ENCODE measurements around the gene TMEM14B. TPM values are rescaled to one million over a fixed set of nuclear protein-coding genes. Genes with fewer than 3 reads are reported as not detected.
"Not testable (repeated sequence)": the region's sequence is repeated elsewhere in the genome, so short reads cannot be mapped to it uniquely, and the experiment has no call there.

The TMEM14B gene
- total RNA-seq, 1 experiment from 2014 or later: 171 TPM

DNA sequence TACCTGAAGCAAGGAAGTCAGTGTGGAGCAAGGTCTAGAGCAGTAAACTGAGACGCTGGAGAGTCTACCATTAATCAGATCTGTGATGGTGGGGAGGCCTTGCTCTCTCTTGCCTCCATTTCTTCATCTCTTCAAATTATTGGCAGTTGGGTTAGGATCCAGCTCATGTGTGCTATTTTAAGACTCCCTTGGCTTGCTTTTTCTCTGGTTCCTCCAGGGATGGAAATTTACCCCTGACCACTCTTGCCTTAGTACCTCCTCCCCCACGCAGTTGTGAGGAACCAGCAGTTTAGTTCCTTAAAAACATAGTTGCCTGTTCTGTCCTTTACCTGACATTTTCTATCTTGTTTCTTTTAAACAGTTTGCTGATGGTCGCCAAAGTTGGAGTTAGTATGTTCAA lies 17.4 kb upstream of the TMEM14B start:
- Histone ChIP-seq H3K27me3 (replicated peaks) (no peaks in the 10 kb centered on the region), H3K9me3 (replicated peaks) (no peaks in the 10 kb centered on the region), H3K36me3 (peaks cover 81% of the 10 kb centered on the region), H3K4me1 (replicated peaks) (peaks cover 20% of the 10 kb centered on the region), H3K27ac (no peak overlapping the region), H3K4me3 (no peak overlapping the region)
- peak in 1 of 2 experiments; percentile 9 for DNase-seq (ENCODE audit: low read depth in 1 of 2, low spot score in 2 of 2)

DNA sequence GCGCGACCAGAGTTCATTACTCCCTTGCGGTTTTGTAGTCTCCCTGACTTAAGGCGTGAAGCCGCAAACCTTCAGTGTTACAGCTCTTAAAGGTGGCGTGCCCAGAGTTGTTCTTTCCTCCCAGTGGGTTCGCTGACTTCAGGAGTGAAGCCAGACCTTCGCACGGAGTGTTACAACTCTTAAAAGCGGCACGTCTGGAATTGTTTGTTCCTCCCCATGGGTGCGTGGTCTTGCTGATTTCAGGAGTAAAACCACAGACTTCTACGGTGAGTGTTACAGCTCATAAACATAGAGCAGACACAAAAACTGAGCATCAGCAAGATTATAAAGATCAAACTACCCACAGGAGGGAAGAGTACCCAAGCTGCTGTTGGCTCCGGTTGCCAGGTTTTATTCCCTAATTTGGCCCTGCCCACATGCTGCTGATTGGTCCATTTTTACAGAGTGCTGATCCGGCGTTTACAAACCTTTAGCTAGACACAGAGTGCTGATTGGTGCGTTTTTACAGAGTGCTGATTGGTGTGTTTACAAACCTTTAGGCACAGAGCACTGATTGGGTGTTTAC lies 14.4 kb upstream of the TMEM14B start:
- Histone ChIP-seq H3K9me3 (replicated peaks) (no peaks in the 10 kb centered on the region), H3K27me3 (replicated peaks) (no peaks in the 10 kb centered on the region), H3K36me3 (peaks cover 53% of the 10 kb centered on the region), H3K27ac (peak overlapping the region; percentile 85), H3K4me3 (no peak overlapping the region), H3K4me1 (replicated peaks) (peaks cover 30% of the 10 kb centered on the region)
- DNase-seq (ENCODE audit: low read depth in 1 of 2, low spot score in 2 of 2): peak in 1 of 2 experiments; percentile 38

DNA sequence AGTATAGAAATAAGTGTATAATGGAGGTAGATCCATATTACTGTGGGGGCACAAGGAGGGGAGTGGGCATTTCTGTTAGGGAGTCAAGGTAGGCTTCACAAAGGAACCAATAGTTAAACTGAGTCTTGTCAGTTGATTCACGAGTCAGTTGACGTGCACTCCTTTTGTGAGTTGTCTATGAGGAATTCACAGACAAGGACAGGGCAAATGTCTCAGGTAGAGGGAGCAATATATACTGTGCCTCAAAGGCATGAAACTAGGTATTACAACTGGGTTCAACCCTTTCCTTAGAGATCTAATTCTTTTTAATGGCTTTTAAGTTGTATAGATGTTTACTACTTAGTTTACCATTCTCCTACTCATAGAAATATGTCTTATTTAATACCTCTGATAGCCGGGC lies 13.7 kb upstream of the TMEM14B start:
- Histone ChIP-seq H3K9me3 (replicated peaks) (no peaks in the 10 kb centered on the region), H3K4me3 (no peak overlapping the region), H3K4me1 (replicated peaks) (peaks cover 30% of the 10 kb centered on the region), H3K27me3 (replicated peaks) (no peaks in the 10 kb centered on the region), H3K27ac (peak overlapping the region; percentile 85), H3K36me3 (peaks cover 47% of the 10 kb centered on the region)
- no peak for DNase-seq (ENCODE audit: low read depth in 1 of 2, low spot score in 2 of 2)

DNA sequence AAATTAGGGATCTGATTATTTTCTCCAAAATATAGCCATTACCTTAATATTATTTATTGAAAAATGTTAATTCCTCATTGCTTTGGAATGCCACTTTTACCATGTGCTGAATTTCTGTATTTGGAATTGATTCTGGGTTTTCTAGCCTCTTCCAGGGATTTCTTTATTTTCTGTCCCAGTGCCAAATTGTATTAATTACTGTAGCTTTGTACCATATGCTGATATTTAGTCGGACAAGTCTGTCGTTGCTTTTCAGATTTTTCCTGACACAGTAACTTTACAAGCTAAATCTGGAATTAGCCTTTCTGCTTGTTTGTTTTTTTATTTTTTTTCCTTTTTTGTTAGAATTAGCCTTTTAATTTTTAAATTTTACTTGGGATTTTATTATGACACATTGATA lies 10.9 kb upstream of the TMEM14B start:
- no peak for DNase-seq (ENCODE audit: low read depth in 1 of 2, low spot score in 2 of 2)
- Histone ChIP-seq H3K4me3 (no peak overlapping the region), H3K9me3 (replicated peaks) (no peaks in the 10 kb centered on the region), H3K36me3 (peaks cover 26% of the 10 kb centered on the region), H3K4me1 (replicated peaks) (peaks cover 44% of the 10 kb centered on the region), H3K27ac (no peak overlapping the region), H3K27me3 (replicated peaks) (no peaks in the 10 kb centered on the region)

DNA sequence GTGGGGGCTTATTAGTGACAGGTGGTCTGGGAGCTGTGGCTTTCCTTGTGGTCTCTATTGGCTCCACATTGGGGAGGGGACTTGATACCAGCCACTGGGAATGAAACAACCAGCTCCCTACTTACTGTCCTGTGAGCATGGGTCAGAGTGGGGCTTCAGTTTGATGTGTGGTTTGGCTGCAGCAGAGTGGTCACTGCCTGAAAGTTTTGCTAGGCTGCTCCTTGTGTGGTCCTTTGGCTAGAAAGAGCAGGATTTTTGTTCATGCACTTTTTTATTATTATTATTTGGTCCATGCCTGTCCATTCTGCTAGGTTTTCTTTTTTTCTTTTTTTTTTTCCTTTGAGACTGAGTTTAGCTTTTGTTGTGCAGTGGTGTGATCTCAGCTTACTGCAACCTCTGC lies 7.5 kb upstream of the TMEM14B start:
- no peaks in the 10 kb centered on the region for H3K27me3 ChIP-seq (replicated peaks)
- H3K4me3 ChIP-seq: no peak overlapping the region
- no peaks in the 10 kb centered on the region for H3K9me3 ChIP-seq (replicated peaks)
- 0 out of 2 replicates have a peak overlapping the region, but pooled peaks have one; percentile 33 for H3K27ac ChIP-seq
- peaks cover 13% of the 10 kb centered on the region for H3K36me3 ChIP-seq
- peaks cover 26% of the 10 kb centered on the region for H3K4me1 ChIP-seq (replicated peaks)
- peak; percentile 59 to 60 for DNase-seq (ENCODE audit: low read depth in 1 of 2, low spot score in 2 of 2)

DNA sequence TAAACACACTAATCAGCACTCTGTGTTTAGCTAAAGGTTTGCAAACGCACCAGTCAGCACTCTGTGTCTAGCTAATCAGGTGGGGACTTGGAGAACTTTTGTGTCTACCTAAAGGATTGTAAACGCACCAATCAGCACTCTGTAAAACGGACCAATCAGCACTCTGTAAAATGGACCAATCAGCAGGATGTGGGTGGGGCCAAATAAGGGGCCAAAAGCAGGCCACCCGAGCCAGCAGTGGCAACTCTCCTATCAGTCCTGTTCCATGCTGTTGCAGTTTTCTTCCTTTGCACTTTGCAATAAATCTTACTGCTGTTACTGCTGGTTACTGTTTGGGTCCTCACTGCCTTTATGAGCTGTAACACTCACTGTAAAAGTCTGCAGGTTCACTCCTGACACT lies 6.0 kb upstream of the TMEM14B start:
- H3K9me3 ChIP-seq (replicated peaks); H3K27me3 ChIP-seq (replicated peaks); DNase-seq (ENCODE audit: low read depth in 1 of 2, low spot score in 2 of 2); H3K4me3 ChIP-seq; H3K27ac ChIP-seq: not testable (repeated sequence)
- Histone ChIP-seq H3K4me1 (replicated peaks) (peaks cover 14% of the 10 kb centered on the region), H3K36me3 (peaks cover 13% of the 10 kb centered on the region)

DNA sequence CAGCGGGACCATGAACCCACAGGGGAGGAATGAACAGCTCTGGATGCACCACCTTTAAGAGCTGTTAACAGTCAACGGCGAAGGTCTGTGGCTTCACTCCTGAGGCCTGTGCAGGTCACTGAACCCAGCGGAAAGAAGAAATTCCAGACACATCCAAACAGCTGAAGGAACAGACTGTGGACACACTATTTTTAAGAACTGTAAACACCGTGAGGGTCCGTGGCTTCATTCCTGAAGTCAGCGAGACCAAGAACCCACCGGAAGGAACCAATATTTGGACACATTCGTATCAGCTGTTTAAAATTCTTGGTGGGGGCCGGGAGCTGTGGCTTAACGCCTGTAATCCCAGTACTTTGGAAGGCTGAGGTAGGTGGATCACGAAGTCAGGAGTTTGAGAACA lies 5.4 kb upstream of the TMEM14B start:
- Histone ChIP-seq H3K36me3 (peaks cover 13% of the 10 kb centered on the region), H3K4me1 (replicated peaks) (peaks cover 20% of the 10 kb centered on the region), H3K4me3 (no peak overlapping the region), H3K27ac (no peak overlapping the region), H3K9me3 (replicated peaks) (no peaks in the 10 kb centered on the region), H3K27me3 (replicated peaks) (no peaks in the 10 kb centered on the region)
- no peak for DNase-seq (ENCODE audit: low read depth in 1 of 2, low spot score in 2 of 2)

DNA sequence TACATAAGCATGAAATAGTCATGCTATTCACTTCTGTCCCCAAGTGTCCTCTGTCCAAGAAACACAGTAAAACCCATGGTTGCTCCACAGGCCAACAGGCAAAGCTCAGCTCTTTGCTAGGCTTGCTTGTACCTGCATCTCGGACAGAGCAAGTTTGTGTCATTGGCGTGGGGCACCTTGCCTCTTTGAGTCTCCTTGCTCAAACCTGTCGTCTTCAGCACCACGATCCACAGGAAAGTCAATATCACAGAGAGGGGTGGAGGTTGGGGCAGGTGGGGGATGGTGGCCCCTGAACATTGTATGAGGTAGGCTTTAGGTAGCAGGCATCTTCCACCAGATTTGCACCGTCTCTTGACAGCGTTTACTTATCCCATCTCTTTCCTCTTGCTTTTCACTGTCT lies 4.1 kb upstream of the TMEM14B start:
- Histone ChIP-seq H3K27ac (no peak overlapping the region), H3K4me1 (replicated peaks) (peaks cover 26% of the 10 kb centered on the region), H3K4me3 (no peak overlapping the region), H3K27me3 (replicated peaks) (no peaks in the 10 kb centered on the region), H3K9me3 (replicated peaks) (no peaks in the 10 kb centered on the region), H3K36me3 (peaks cover 17% of the 10 kb centered on the region)
- no peak for DNase-seq (ENCODE audit: low read depth in 1 of 2, low spot score in 2 of 2)

DNA sequence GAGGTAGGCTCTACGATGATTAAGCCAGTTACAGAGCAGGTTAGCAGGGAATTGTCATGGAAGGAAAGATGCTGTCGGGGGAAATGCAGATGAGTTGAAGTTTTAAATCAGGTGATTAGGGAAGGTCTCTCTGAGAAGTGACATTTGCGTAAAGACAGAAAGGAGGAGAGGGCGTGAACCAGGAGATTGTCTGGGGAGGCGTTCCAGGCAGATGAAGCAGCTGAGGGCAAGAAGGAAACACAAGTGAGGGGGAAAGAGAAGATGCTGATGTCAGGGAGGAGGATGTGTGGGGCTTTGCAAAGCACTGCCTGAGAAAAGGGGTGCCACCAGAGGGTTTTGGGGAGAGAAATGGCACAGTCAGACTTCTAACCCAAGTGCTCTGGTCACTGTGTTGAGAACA lies 2.5 kb upstream of the TMEM14B start:
- no peak for DNase-seq (ENCODE audit: low read depth in 1 of 2, low spot score in 2 of 2)
- peaks cover 31% of the 10 kb centered on the region for H3K36me3 ChIP-seq

DNA sequence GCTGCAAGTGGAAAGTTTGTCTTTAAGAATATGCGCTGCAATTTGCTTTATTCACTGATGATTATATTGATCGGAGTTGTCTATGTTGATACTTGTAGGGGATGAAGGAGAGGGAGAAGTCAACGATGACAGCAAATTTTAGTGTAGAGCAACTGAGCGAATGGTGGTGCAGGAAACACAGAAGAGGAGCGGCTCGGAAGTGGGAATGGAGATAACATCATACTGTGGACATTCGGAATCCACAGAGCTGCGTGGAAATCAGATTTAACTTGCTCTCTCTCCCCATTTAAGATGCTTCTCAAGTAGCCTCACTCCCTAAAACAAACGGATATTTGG lies 722 bp upstream of the TMEM14B start:
- H3K4me3 ChIP-seq: peak overlapping the region; percentile 62
- H3K4me1 ChIP-seq (replicated peaks): peaks cover 16% of the 10 kb centered on the region
- DNase-seq (ENCODE audit: low read depth in 1 of 2, low spot score in 2 of 2): no peak
- no peaks in the 10 kb centered on the region for H3K27me3 ChIP-seq (replicated peaks)
- peaks cover 42% of the 10 kb centered on the region for H3K36me3 ChIP-seq
- no peak overlapping the region for H3K27ac ChIP-seq
- no peaks in the 10 kb centered on the region for H3K9me3 ChIP-seq (replicated peaks)

More for the DNA sequence above, 2.5 kb upstream of the TMEM14B start:
- no peak overlapping the region for H3K4me3 ChIP-seq
- no peaks in the 10 kb centered on the region for H3K9me3 ChIP-seq (replicated peaks)
- no peak overlapping the region for H3K27ac ChIP-seq
- H3K4me1 ChIP-seq (replicated peaks): peaks cover 25% of the 10 kb centered on the region
- no peaks in the 10 kb centered on the region for H3K27me3 ChIP-seq (replicated peaks)

DNA sequence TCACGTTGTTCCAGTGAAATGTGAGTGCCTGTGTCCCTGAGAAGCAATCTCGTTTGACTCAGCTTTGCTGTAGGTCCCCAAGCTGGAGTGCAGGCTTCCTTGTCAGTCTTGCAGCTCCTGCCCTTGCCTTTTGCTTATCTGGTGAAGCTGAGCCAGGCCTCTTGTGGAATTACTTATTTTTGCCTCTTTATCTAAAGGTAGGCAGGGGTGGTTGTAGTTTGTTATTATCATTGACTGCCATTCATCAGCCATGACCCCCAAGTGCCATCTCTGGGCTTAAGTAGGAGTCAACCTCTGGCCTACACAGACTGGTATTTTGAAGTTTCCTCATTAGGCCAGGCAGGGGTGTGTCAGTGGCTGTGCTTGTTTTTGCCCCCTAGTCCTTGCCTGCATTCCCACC lies 2.1 kb downstream of the TMEM14B start:
- Histone ChIP-seq H3K27me3 (replicated peaks) (no peaks in the 10 kb centered on the region), H3K36me3 (peaks cover 58% of the 10 kb centered on the region), H3K4me3 (no peak overlapping the region), H3K4me1 (replicated peaks) (peaks cover 16% of the 10 kb centered on the region), H3K27ac (no peak overlapping the region), H3K9me3 (replicated peaks) (no peaks in the 10 kb centered on the region)
- DNase-seq (ENCODE audit: low read depth in 1 of 2, low spot score in 2 of 2): no peak

DNA sequence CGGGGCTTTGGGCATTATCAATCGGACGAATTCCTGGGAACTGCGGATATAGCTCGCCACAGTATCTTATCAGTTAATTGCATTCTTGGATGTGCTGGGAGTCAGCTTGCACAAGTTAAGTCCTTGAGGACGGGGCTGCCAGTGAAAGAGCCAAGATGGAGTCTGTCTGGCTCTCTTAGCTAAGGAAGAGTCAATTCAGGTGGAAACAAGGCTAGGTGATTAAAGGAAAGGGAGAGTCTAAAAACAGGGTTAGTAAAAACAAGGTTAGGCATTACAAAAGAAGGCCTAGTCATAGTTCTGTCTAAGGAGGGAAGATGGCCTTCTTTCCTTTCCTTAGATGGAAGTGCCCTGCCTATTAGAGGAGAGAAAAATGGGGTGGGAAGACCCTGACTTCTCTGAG lies 3.0 kb downstream of the TMEM14B start:
- not testable (repeated sequence) for H3K4me3 ChIP-seq; DNase-seq (ENCODE audit: low read depth in 1 of 2, low spot score in 2 of 2); H3K27ac ChIP-seq; H3K27me3 ChIP-seq (replicated peaks); H3K9me3 ChIP-seq (replicated peaks)
- H3K36me3 ChIP-seq: peaks cover 66% of the 10 kb centered on the region
- peaks cover 16% of the 10 kb centered on the region for H3K4me1 ChIP-seq (replicated peaks)

DNA sequence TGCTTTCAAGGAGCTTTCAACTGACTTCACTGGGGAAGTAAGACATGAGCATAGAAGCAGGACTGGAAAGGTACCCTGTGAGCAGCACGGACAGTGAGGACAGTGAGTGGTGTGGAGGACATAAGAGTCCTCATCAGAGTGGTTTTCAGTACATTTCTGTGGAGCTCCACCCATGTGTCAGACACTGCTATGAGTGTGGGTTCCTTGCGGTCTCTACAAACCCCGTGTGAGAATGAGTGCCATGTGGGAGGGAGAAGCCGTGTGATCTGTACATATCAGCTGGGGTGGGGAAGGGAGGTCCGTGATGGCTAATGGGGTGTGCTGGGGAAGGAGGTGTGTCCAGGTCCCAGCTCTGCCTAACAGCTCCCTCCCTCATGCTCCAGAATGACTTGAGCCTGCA lies 4.2 kb downstream of the TMEM14B start:
- DNase-seq (ENCODE audit: low read depth in 1 of 2, low spot score in 2 of 2): not testable (repeated sequence)
- H3K36me3 ChIP-seq: peaks cover 74% of the 10 kb centered on the region

DNA sequence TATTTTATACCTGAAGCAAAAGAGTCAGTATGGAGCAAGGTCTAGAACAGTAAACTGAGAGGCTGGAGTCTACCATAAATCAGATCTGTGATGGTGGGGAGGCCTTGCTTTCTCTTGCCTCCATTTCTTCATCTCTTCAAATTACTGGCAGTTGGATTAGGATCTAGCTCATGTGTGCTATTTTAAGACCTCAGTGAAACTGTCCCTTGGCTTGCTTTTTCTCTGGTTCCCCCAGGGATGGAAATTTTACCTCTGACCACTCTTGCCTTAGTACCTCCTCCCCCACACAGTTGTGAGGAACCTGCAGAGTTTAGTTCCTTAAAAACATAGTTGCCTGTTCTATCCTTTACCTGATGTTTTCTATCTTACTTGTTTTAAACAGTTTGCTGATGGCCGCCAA lies 8.5 kb downstream of the TMEM14B start:
- H3K4me1 ChIP-seq (replicated peaks): peaks cover 27% of the 10 kb centered on the region
- no peak for DNase-seq (ENCODE audit: low read depth in 1 of 2, low spot score in 2 of 2)
- no peak overlapping the region for H3K27ac ChIP-seq
- H3K9me3 ChIP-seq (replicated peaks): no peaks in the 10 kb centered on the region
- peaks cover 77% of the 10 kb centered on the region for H3K36me3 ChIP-seq
- H3K4me3 ChIP-seq: no peak overlapping the region
- H3K27me3 ChIP-seq (replicated peaks): no peaks in the 10 kb centered on the region

More for the DNA sequence above, 4.2 kb downstream of the TMEM14B start:
- not testable (repeated sequence) for H3K27ac ChIP-seq; H3K4me3 ChIP-seq; H3K9me3 ChIP-seq (replicated peaks); H3K27me3 ChIP-seq (replicated peaks)
- peaks cover 16% of the 10 kb centered on the region for H3K4me1 ChIP-seq (replicated peaks)

DNA sequence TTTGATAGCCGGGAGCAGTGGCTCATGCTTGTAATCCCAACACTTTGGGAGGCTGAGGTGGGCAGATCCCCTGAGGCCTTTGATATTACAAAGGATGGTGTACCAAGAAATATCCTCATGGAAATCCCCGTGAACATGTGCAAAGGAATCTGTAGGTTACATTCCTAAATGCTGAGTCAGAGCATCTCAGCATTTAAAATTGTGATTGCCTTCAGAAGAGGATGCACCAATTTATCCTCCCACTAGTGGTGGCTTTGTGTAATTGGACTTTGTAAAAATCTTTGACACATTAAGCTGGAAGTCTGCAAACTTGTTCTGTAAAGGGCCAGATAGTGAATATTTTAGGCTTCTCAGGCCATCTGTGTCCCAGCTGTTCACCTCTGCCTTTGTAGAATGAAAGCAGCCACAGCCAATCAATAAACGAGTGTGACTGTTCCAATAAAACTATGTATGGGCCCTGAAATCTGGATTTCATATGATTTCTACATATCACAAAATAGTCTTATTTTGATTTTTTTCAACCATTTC lies 11.8 kb downstream of the TMEM14B start:
- Histone ChIP-seq H3K9me3 (replicated peaks) (no peaks in the 10 kb centered on the region), H3K36me3 (peaks cover 65% of the 10 kb centered on the region), H3K27ac (peak overlapping the region; percentile 70), H3K4me3 (no peak overlapping the region), H3K4me1 (replicated peaks) (peaks cover 27% of the 10 kb centered on the region), H3K27me3 (replicated peaks) (no peaks in the 10 kb centered on the region)
- DNase-seq (ENCODE audit: low read depth in 1 of 2, low spot score in 2 of 2): peak; percentile 83 to 91

Data from SJSA1 (cell line).